Measurements from ENCODE around the gene ASPHD1. TPM values are rescaled to one million over a fixed set of nuclear protein-coding genes. Genes with fewer than 3 reads are reported as not detected.

The ASPHD1 gene
- total and polyA plus RNA-seq, 2 of the 4 experiments (the other 2 are of a cell fraction), result 4.1 to 14.5 TPM

DNA sequence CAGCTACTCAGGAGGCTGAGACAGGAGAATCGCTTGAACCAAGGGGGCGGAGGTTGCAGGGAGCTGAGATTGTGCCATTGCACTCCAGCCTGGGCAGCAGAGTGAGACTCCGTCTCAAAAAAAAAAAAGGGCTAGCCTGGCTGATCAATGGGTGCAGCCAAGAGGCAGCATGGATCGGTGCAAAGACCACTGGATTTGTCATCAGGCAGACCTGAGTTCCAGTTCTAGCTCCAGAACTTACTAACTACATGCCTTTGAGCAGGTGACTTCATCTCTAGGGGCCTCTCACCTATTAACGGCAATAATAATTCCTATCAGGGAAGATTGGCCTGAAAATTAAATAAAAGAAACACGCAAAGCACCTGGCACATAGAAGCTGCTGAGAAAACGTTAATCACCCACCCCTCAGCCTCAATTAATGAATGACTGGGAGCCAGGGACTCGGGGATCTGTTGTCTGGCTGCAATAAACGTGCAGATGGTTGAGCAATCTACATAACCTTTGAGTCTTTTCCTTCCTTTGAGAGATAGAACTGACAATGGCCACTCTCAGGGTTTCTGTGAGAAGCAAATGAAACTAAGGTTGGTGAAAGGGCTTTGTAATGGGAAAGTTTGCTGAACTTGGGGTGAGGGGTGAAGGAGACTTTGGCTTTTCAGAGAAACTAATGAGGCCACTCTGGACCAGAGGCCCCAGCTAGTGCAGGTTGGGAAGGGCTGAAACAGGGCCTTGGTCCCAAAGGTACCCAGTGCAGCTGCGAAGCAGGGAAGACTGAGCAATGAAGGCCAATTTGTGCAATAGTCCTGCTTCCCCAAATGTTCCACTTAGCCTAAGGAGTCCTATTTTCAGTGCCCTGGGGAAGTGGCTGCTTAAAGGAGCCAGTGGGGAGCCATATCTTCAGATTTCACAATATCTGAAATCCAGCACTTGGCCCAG is 8.5 kb upstream of the ASPHD1 start (continued):
- TF ChIP-seq RAD21 (IDR thresholded peaks at IDR 0.05; ENCODE audit: low read length), result no peak
- TF ChIP-seq MAFK (IDR thresholded peaks at IDR 0.05; ENCODE audit: low read depth, low read length), result no peak

DNA sequence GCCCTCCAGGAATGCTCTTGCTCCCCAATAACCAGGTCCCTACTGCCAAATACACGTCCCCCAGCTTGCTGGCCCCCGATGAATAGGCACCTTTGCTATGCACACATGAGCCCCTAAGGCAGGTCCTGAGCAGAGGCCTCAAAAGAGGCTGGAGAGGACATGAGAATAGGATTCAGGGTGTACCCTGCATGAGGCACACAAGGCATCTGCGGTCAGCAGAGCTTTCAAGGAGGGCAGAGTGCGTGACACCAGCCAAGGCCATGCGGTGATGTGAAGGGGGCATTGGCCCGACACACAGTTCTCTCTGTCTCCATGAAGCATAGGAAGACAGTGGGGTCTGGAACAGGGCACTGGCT is 7.9 kb upstream of the ASPHD1 start:
- no peak overlapping the region for H2BK20ac ChIP-seq (ENCODE audit: low read depth, low read length)
- no peak overlapping the region for H3K27ac ChIP-seq (ENCODE audit: insufficient read depth, low read length)
- no peak overlapping the region for H2AK5ac ChIP-seq (ENCODE audit: low read depth, low read length)
- no peak overlapping the region for H3K4me2 ChIP-seq (ENCODE audit: low read depth, low read length)
- no peak overlapping the region for H3K9ac ChIP-seq (ENCODE audit: low read depth, low read length)
- dilution Hi-C loops (cut with HindIII; ENCODE audit: low sequenced_read_pairs, unreplicated experiment), result no loop called here
- no peak overlapping the region for H2BK120ac ChIP-seq (ENCODE audit: low read depth, low read length)
- TF ChIP-seq BHLHE40 (IDR thresholded peaks at IDR 0.05; ENCODE audit: low read depth, low read length) (no peak), RAD21 (IDR thresholded peaks at IDR 0.05; ENCODE audit: low read length) (no peak), RFX5 (IDR thresholded peaks at IDR 0.05; ENCODE audit: low read depth, low read length) (no peak), MAZ (IDR thresholded peaks at IDR 0.05; ENCODE audit: borderline replicate concordance, low read depth, low read length) (no peak), CEBPB (IDR thresholded peaks at IDR 0.05; ENCODE audit: low read depth, low read length) (no peak), NFE2L2 (IDR thresholded peaks at IDR 0.05; ENCODE audit: low read depth, low read length) (no peak), FOS (IDR thresholded peaks at IDR 0.05; ENCODE audit: low read depth, low read length) (no peak), MAFK (IDR thresholded peaks at IDR 0.05; ENCODE audit: low read depth, low read length) (no peak), SMC3 (IDR thresholded peaks at IDR 0.05; ENCODE audit: low read depth, low read length) (no peak), USF2 (IDR thresholded peaks at IDR 0.05; ENCODE audit: low read depth, low read length) (no peak), RCOR1 (IDR thresholded peaks at IDR 0.05; ENCODE audit: insufficient replicate concordance, low read length) (no peak)
- TF ChIP-seq, protein P1, sequence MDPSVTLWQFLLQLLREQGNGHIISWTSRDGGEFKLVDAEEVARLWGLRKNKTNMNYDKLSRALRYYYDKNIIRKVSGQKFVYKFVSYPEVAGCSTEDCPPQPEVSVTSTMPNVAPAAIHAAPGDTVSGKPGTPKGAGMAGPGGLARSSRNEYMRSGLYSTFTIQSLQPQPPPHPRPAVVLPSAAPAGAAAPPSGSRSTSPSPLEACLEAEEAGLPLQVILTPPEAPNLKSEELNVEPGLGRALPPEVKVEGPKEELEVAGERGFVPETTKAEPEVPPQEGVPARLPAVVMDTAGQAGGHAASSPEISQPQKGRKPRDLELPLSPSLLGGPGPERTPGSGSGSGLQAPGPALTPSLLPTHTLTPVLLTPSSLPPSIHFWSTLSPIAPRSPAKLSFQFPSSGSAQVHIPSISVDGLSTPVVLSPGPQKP (IDR thresholded peaks at IDR 0.05; ENCODE audit: borderline replicate concordance, low read depth, low read length), result no peak
- H3K56ac ChIP-seq (ENCODE audit: extremely low read depth, insufficient read depth, low read length), result no peak overlapping the region
- no peak overlapping the region for H2AFZ ChIP-seq (replicated peaks; ENCODE audit: low read length, poor library complexity)
- H4K5ac ChIP-seq (ENCODE audit: low read depth, low read length), result no peak overlapping the region
- in situ Hi-C loops (cut with MboI; ENCODE audit: low sequenced_read_pairs), result no loop called here
- H4K8ac ChIP-seq (ENCODE audit: low read depth in 2 of 2, low read length in 2 of 2), result no peak overlapping the region
- no peak overlapping the region for H4K91ac ChIP-seq (ENCODE audit: insufficient read depth, low read depth, low read length)
- H3K14ac ChIP-seq (replicated peaks; ENCODE audit: low read depth, low read length), result no peak overlapping the region
- H2BK15ac ChIP-seq (ENCODE audit: low read depth, low read length), result no peak overlapping the region
- WGBS, 2 experiments (ENCODE audit: extremely low coverage in 2 of 2, insufficient read length in 1 of 2), result 82% methylated on average over 3 of the region's 6 CpGs; no CpG with 5 or more reads in 1 of the 2 experiments
- H3K4me3 ChIP-seq (ENCODE audit: insufficient read depth, low read depth, low read length), result no peak overlapping the region
- H3K9me3 ChIP-seq (ENCODE audit: control insufficient read depth, insufficient read depth, low read length), result no peaks in the 10 kb centered on the region
- ATAC-seq (ENCODE audit: low read depth) (no peak), DNase-seq (no peak)
- 0 out of 2 replicates have a peak, but pooled peaks cover 2% of the 10 kb centered on the region for H3K36me3 ChIP-seq (ENCODE audit: control insufficient read depth, insufficient read depth, low read length)
- no peak overlapping the region for H2AK9ac ChIP-seq (replicated peaks; ENCODE audit: low read depth, low read length, poor library complexity)
- H3K4ac ChIP-seq (ENCODE audit: low read depth, low read length), result no peak overlapping the region
- intact Hi-C loops (cut with micrococcal nuclease), result no loop called here
- no TSS peak for BruUV-seq (replicated peaks)
- ChIA-PET POLR2A (ENCODE audit: unreplicated experiment) (no interaction called here), CTCF (no interaction called here)
- no peak overlapping the region for H2BK5ac ChIP-seq (ENCODE audit: low read depth, low read length, poor library complexity, severe bottlenecking)
- H3K18ac ChIP-seq (ENCODE audit: low read depth, low read length), result no peak overlapping the region
- no peaks in the 10 kb centered on the region for H3K79me1 ChIP-seq (ENCODE audit: low read depth in 1 of 2, low read length in 2 of 2)
- H3K23ac ChIP-seq (ENCODE audit: low read depth, low read length), result no peak overlapping the region
- no peaks in the 10 kb centered on the region for H3K27me3 ChIP-seq (ENCODE audit: control insufficient read depth, insufficient read depth, low read length)
- no peaks in the 10 kb centered on the region for H3K4me1 ChIP-seq (ENCODE audit: control insufficient read depth, insufficient read depth, low read length)
- H4K20me1 ChIP-seq (ENCODE audit: insufficient read depth, low read length), result no peaks in the 10 kb centered on the region
- no peaks in the 10 kb centered on the region; the same call in 1 of the 2 replicates for H3K9me1 ChIP-seq (ENCODE audit: insufficient read depth, low read length)

All from IMR-90 (cell line).